GM11168 (cell line): Measurements from ENCODE around the gene MUC13.

ENCODE experiments used
- in situ Hi-C: fragments of 300-500 bp; cut with MboI; formaldehyde crosslinking; loops from one replicate; pipeline ENCODE4 v1.12.0; 2022; ENCODE audit warnings: low sequenced_read_pairs; ENCODE audit not compliant: unreplicated experiment

Gene MUC13

DNA sequence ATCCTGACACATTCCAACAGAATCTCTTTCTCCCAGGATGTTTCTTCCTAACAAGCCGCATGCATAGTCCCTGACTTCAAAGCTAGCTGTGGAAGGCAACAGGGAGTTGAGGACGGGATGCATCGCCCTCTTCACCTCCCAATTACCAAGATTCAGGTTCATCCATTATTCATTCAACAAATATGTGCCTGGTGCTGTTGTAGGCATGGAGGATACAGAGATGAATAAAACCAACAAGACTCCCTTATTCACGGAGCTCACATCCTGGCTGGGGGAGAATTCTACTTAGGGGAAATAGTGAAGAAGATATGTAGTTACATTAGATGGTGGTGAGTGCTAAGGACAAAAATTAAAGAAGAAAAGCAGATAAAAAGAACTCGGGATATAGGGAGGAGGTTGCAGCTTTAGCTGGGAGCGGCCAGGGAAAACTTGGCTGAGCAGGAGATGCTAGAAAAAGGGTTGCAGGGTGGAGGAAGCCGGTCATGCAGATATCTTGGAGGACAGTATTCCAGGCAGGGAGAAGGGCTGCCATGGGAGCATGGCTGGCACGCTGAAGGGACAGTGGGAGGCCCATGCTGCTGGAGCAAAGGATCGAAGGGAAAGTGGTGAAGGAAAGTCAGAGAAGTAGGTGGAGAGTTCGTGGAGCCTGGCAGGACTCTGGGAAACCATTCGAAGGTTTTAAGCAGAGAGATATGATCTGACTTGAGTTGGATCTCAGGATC lies 52.4 kb downstream of the MUC13 start:
- in situ Hi-C loops = no loop called here

DNA sequence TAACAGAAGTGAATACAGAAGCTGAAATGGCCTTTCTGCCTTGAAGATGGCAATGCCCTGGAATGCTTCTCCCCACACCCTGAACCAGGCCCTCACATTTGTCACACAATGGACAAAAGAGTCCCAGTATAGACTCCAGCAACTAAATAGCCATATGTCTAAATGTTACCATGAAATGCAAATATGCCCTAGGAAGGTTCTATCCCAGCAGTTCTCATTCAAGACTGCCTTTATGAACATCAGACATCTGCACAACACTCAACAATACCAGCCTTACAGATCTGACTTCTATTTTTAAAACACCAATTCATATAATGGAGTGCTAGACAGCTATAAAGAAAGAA lies 55.2 kb downstream of the MUC13 start:
- in situ Hi-C loops = no loop called here

DNA sequence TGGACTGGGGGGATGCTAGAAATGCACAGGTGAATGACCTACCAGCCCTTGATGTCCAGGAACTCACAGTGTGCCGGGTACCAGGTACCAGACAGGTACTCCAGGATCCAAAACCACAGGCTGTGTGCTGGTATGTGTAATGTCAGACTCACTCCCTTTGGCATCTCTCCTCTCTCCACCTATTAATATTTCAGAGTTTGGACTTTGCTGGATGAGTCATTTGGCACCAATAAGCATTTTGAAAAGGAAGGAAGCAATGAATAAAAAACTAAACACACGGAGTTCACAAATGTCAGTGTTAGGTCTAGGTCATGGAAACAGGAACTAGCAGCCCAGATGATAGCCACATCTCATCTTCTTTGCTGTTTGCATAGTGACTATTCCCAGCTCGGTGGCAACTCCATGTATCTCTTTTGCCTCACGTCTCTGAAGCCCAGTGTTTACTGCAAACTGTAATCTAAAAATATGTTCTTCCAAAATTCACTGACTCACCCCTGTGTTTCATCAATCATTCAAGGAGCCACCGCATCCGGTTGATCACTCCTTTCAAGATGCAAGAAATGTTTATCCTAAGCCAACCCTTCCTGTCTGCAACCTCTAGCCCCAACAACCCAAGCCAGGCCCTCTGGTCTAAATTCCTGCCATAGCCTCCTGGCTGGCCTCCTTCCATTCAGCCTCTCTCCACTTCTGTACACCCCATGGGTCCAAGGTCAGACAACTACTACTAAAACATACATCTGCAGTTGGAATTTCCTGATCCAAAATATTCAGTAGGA lies 55.8 kb downstream of the MUC13 start:
- in situ Hi-C loops = no loop called here

DNA sequence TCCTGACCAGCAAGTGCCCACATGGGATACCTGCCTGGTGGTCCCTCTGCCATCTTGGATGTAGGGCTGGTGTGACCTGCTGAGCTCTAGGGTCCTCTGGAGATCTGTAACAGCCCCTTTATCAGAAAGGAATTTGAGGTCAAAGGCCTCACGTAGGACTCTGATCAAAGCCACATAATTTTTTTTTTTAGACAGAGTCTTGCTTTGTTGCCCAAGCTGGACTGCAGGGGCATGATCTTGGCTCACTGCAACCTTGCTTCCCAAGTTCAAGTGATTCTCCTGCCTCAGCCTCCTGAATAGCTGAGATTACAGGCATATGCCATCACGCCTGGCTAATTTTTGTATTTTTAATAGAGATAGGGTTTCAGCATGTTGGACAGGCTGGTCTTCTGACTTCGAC lies 56.9 kb downstream of the MUC13 start:
- in situ Hi-C loops = no loop called here

DNA sequence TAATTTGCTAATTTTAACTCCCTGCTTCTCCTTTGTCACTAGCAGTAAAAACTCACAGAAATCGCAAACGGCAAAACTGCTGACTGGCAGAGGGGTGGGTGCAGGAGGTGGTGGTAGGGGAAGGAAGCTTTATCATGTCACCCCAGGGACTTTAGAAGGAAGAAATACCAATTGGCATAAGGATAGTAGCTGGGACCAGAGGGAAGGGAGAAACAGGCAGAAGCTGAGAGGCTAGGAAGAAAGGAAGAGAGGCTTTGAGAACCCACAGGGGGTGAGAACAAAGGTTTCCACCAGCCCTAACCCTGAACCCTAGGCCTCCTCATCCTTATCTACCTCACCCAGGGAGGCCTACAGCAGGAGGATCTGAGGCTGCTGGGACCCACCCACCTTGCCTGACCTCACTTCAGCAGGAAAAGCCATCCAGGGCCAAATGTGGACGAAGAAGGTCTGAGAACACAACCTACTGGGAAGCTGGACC lies 58.1 kb downstream of the MUC13 start:
- in situ Hi-C loops = no loop called here

DNA sequence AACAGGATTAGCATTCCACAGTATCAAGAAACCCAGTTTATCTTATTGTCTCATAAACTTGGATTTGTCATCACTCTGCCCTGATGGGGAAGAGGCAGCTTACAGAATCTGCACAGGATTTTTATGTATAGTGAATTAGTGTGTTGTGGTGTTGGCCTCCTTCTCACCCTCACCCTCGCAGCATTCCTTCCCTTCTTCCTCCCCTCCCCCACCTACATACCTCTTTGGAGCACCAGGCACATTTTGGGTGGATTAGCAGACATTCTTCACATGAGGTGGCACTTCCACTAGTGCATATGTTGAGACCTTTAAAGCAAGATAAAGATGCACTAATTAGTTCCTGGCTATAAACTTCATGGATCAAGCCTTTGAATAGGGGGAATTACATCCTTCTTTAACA lies 61.3 kb downstream of the MUC13 start:
- in situ Hi-C loops = no loop called here

DNA sequence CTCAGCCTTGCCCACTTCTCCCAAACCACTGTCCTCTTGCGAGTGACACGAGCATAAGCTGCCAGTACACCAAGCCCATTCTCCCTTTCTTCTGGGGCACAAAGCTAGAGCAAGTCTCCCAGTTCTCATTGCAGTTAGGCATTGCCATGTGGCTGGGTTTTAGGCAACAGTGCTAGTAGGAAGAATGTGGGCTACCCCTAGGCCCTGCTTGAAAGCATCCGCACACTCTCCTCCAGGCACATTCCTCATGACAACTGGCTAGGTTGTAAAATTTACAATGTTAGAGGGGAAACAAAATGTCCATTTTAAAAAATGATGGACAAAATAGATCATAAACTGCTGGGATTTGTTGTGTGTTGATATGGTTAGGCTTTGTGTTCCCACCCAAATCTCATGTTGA lies 67.0 kb downstream of the MUC13 start:
- in situ Hi-C loops = no loop called here

DNA sequence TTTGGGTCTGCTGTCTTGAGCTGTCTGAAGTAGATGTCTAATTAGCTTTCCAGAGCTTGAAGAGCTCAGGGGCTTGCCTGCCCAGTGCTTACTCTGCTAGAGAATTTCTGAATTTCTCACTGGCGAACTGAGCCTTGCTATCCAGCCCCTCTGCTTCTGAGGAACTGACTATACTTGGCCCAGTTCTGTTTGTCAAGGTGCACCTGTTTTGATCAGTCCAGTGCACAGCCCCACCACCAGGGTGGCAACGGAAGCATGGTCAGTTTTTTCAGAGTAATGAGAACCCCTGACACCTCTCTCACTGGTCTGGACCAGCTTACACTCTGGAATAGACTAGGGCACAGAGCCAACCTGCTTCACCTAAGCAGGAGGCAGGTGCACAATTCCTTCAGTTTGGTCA lies 72.5 kb downstream of the MUC13 start:
- in situ Hi-C loops = no loop called here

DNA sequence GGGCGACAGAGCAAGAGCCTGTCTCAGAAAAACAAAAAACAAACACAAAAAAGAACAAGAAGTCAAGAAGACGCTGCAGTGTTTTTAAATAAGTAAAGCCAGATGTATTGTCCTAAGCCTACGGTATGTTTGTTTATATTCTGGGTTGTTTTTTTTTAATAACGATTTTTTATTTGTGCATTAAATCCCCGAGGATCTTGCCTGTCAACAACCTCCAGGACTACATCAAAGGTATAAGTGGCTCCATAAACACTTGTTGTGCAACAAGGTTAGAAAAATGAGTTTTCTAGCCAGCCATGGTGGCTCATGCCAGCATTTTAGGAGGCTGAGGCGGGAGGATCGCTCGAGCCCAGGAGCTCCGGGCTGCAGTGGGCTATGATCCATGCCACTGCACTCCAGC lies 73.5 kb downstream of the MUC13 start:
- in situ Hi-C loops = no loop called here

DNA sequence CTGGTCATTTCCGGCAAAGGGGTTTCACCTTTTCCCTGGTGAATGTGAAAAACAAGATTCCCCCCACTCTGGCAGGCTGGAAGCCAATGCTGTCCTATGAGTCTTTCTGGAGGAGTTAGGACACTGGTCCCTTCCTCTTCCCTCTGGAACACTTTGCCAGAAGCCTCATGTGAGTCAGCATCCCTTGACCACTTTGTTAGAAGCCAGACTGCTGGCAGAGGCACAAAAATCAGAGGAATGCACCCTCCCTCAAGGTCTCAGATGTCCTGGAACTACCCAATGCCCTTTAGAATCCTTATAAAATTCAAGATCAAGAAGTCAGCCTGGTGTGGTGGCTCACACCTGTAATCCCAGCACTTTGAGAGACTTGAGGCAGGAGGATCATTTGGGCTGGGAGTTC lies 74.0 kb downstream of the MUC13 start:
- in situ Hi-C loops = no loop called here

DNA sequence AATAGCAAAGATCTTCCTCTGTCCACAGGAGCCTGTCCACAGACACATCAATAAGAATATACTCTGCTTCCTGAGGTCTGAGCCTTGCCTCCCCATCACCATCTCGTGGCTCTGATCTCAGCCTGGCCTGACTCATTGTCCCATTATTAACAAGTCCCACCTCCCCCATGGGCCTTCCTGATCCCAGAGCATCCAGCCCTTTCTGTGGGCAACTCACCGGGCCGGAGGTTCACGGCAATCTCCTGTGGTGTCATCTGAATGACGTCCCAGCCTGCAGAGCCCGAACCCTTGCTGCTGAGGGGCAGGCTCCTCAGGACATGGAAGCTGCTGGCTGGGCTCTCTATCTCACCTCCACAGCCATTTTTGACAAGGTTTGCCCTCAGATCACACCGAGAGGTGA lies 75.5 kb downstream of the MUC13 start:
- in situ Hi-C loops = no loop called here

DNA sequence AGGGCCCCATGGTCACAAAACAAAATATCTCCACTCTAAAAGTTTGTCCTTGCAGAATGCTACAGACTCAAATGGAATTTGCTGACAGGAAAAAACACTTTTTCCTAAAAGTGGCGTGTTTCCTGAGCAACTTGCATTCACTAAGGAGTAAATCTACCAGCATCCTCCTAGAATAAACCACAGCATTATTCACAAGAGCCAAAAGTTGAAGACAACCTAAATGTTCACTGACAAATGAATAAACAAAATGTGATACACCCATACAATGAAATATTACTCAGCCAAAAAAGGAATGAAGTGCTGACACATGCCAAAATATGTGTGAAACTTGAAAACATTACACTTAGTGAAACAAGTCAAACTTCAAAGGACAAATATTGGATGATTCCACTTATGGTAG lies 76.3 kb downstream of the MUC13 start:
- in situ Hi-C loops = no loop called here

DNA sequence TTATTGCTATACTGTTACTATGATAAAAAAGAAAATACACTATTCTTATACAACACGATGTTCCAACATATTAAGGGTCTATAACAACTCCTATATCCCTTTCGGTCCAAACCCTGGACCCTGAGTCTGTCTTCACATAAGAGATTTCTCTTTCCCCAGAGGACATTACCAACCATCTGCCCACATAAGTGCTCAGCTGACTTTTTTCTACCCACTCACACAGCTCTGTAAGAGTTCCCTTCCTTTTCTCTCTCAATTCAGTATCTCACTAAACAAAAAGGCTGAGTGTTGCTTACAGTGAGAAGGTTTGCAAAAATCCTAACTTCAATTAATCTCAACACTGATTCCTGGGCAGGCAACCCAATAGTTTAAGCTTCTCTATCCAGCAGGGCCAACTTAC lies 77.9 kb downstream of the MUC13 start:
- in situ Hi-C loops = no loop called here
